ENCODE measurements around the gene MZT1.

MZT1 gene

DNA sequence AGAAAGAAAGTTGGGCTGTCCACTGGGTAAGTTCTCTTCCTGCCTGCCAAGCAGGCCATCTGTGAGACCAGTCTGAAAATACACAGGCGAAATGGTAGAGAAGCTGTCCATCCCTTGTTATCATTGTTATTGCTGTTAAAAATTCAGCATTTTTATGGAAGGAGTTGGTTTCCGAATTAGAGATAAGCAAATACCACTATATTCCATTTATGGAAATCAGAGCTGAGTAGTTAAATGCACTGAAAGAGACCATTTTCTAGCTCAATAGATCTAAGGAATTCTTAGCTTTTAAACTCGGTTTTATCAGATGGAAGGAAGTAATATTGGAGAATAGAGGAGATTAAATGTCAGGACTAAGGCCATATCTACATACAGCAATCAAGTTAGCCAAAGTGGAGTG lies 40.7 kb downstream of the MZT1 start:
- no peak for DNase-seq (ENCODE audit: extremely low read depth in 1 of 2, low read depth in 1 of 2)

DNA sequence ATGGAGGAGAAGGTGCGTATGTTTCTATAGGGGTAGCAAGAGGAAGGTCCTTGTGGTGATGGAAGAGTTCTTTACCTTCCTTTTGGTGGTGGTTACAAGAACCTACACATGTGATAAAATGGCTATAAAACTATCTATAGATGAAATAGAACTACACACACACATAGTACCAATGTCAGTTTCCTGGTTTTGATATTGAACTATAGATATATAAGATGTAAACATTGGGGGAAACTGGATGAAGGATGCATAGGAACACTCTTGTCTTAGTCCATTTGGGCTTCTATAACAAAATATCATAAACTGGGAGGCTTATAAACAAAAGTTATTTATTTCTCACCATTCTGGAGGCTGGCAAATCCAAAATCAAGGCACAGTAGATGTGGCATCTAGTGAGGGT lies 47.1 kb downstream of the MZT1 start:
- DNase-seq (ENCODE audit: extremely low read depth in 1 of 2, low read depth in 1 of 2), result no peak

DNA sequence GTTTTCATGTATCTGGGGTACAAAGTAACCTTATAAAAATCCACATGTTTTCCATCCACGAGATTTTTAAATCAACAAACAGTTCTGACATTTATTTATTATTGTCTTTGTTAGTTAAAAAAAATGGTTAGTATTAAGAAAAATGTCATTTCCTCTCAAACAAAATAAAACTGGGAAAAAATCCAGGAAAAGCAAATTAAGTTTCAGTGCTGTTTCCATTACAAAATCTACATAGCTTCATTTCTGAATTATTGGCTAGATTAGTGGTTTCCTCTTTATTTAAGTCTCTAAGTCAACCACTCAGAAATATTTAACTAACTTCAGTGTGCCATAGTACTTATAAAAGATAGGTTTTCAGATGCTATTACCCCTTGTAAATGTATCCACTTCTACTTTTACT lies 49.1 kb downstream of the MZT1 start:
- no peak for DNase-seq (ENCODE audit: extremely low read depth in 1 of 2, low read depth in 1 of 2)

DNA sequence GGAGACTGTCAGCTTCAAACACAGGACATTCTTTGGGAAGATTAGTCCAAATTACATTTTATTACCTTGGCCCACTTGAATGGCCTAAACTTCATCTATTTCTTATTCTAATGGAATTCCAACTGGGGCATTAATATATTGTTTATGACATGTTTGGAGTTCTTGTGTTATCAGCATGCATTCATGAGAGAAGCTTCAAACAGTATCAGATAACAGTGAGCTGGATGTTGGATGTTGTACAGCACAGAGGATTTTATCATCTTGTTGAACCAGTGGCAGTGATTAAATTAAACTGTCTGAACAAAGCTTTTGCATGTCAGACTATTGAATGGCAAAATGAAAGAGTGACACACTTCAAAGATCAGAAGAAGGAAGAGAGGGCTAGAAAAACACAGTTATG lies 50.0 kb downstream of the MZT1 start:
- DNase-seq (ENCODE audit: extremely low read depth in 1 of 2, low read depth in 1 of 2), result no peak

DNA sequence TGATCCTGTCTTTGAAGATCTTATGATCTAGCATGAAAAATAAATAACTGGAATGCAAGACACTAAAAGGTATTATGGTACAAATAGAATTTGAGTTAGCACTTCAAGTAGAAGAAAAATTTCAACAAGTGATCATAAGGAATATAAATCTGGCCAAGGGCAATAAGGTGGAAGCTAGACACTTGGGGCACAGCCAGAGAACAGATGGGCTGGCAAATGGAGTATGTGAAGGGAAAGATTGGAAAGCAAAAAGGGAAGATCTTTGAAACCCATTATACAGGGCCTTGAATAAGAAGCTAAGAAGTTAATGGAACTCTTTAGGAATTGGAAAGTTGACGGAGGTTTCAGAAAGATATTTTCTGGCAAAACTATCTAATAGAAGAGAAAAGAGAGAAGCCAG lies 61.0 kb downstream of the MZT1 start:
- no peak for DNase-seq (ENCODE audit: extremely low read depth in 1 of 2, low read depth in 1 of 2)

DNA sequence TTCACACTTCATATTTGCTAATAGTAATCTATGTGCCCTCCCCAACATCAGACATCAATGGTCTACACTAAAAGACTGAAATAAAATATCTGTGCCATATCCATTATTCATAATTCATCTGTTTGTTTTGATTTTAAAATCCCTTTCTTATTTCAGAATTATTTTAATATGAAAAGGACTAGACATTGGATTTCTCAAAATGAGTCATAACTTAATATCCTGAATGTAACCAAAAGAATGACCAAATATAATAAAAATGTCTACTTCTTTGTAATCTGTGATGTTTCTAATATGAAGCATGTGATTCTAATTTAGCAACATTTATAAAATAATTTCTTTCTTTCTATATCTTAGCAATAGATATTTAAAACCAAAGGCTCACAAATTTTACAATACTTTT lies 64.9 kb downstream of the MZT1 start:
- DNase-seq (ENCODE audit: extremely low read depth in 1 of 2, low read depth in 1 of 2), result no peak
